Measurements from ENCODE around the gene KDELR3. TPM values are rescaled to one million over a fixed set of nuclear protein-coding genes. Genes with fewer than 3 reads are reported as not detected.

Gene KDELR3
- total RNA-seq, 1 experiment from 2014 or later: 7.3 TPM

GRCh38 chr22:38491707-38492348, 23.9 kb downstream of the KDELR3 start:
- no peak for DNase-seq
- Histone ChIP-seq H2BK15ac (ENCODE audit: low read depth, low read length) (no peak overlapping the region), H3K4me1 (ENCODE audit: insufficient read depth, low read length) (no peaks in the 10 kb centered on the region), H4K5ac (ENCODE audit: insufficient read length, low read depth, low read length) (no peak overlapping the region), H3K27ac (ENCODE audit: insufficient read length, low read depth, low read length) (no peak overlapping the region), H4K8ac (replicated peaks; ENCODE audit: insufficient read length, low read depth, low read length) (no peak overlapping the region), H3K9ac (ENCODE audit: extremely low read depth, insufficient read length, low read length) (no peak overlapping the region), H2BK5ac (ENCODE audit: insufficient read length, low read length) (no peak overlapping the region), H3T11ph (ENCODE audit: low read length) (no peak overlapping the region), H3K27me3 (ENCODE audit: insufficient read depth, low read length) (no peaks in the 10 kb centered on the region), H3K79me2 (ENCODE audit: insufficient read depth, low read length) (no peaks in the 10 kb centered on the region), H3K23me2 (ENCODE audit: insufficient read length, low read depth, low read length, poor library complexity, severe bottlenecking) (no peaks in the 10 kb centered on the region), H2AK5ac (ENCODE audit: insufficient read length, low read length) (no peak overlapping the region), H3K14ac (ENCODE audit: insufficient read depth, low read length) (no peak overlapping the region), H2BK20ac (ENCODE audit: low read depth, low read length, poor library complexity, severe bottlenecking) (no peak overlapping the region), H3K4ac (ENCODE audit: low read depth, low read length) (no peak overlapping the region), H4K91ac (ENCODE audit: insufficient read length, low read depth, low read length) (no peak overlapping the region), H3K79me1 (ENCODE audit: insufficient read depth, low read depth, low read length, poor library complexity, severe bottlenecking) (no peaks in the 10 kb centered on the region), H2AFZ (ENCODE audit: low read length) (no peak overlapping the region), H3K4me2 (ENCODE audit: insufficient read depth, insufficient read length, low read length) (no peak overlapping the region), H2BK120ac (ENCODE audit: low read depth, low read length, poor library complexity, severe bottlenecking) (no peak overlapping the region), H3K23ac (ENCODE audit: insufficient read length, low read depth, low read length) (no peak overlapping the region), H2BK12ac (ENCODE audit: insufficient read length, low read depth, low read length) (no peak overlapping the region), H3K9me3 (ENCODE audit: control insufficient read depth, low read depth, low read length) (no peaks in the 10 kb centered on the region), H4K20me1 (ENCODE audit: control insufficient read depth, insufficient read depth, insufficient read length) (no peaks in the 10 kb centered on the region), H3K18ac (ENCODE audit: insufficient read length, low read depth, low read length) (no peak overlapping the region), H3K56ac (ENCODE audit: insufficient read length, low read depth, low read length) (no peak overlapping the region)
- no CpG with 5 or more reads among the region's 5 CpGs for WGBS (ENCODE audit: extremely low coverage, insufficient read length, low lambda C conversion rate)
- Mint-ChIP-seq H3K36me3 (ENCODE audit: insufficient read depth in 1 of 3, low read depth in 3 of 3) (peaks cover 75 to 95% (median 92%) of the 10 kb centered on the region in 3 experiments), H3K27ac (0 out of 7 replicates have a peak overlapping the region, but pooled peaks of 1 of the 3 experiments have one; percentile 32), H3K27me3 (ENCODE audit: low read depth) (no peaks in the 10 kb centered on the region), H3K9me3 (no peaks in the 10 kb centered on the region), H3K4me3 (no peak overlapping the region), H3K4me1 (peaks cover 14 to 34% of the 10 kb centered on the region in 2 experiments)
- TF ChIP-seq CTCF (conservative IDR thresholded peaks at IDR 0.05): no peak

Measured in H9 (cell line).